ENCODE measurements around the gene ERBB4. TPM values are rescaled to one million over a fixed set of nuclear protein-coding genes. Genes with fewer than 3 reads are reported as not detected.

Gene ERBB4
- total RNA-seq (10 to 100 TPM; 29.2 to 38.8 (median 34.4) TPM), polyA plus RNA-seq (4.3 TPM)
- long read RNA-seq, donor 1, partial matches to known transcripts = 1 of 17 reads
- long read RNA-seq, donor 1, other reads (novel, unspliced or antisense) = 16 of 17 reads
- long read RNA-seq, donor 2, partial matches to known transcripts = 1 of 3 reads
- long read RNA-seq, donor 2, other reads (novel, unspliced or antisense) = 2 of 3 reads
- long read RNA-seq, donor 3, partial matches to known transcripts = 1 of 13 reads
- long read RNA-seq, donor 3, other reads (novel, unspliced or antisense) = 12 of 13 reads
- long read RNA-seq, donor 4, partial matches to known transcripts = 0 of 2 reads
- long read RNA-seq, donor 4, other reads (novel, unspliced or antisense) = 2 of 2 reads

GRCh38 chr2:212538305-212539071, at the start of gene ERBB4:
Gene ERBB4 (minus strand): TSS chr2:212538802. CDS start chr2:212538530, 272 bp downstream.
- Histone ChIP-seq H3K9me3 (ENCODE audit: control insufficient read depth, low read length) (no peaks in the 10 kb centered on the region), H3K4me3 (ENCODE audit: low read length) (peak within 1 kb of the TSS; percentile 96), H3K27ac (ENCODE audit: low read length) (peak within 1 kb of the TSS; percentile 62), H3K4me1 (ENCODE audit: control insufficient read depth, insufficient read depth, low read length) (no peaks in the 10 kb centered on the region), H3K27me3 (ENCODE audit: control insufficient read depth, insufficient read depth) (no peaks in the 10 kb centered on the region)
- peak; percentile 37 to 74 (median 69) for DNase-seq
- under 1% methylated on average over 69 of the region's 69 CpGs for WGBS
- intact Hi-C loops (cut with DNase I) = loop anchor here in 1 of 4 donors (10.0 kb wide), 1 partner anchor 384 kb away; no protein-coding TSS in a partner anchor
- ATAC-seq = peak; percentile 46 to 58

GRCh38 chr2:212580117-212580516, 41.5 kb upstream of the ERBB4 start:
- intact Hi-C loops (cut with DNase I) = no loop called here
- Histone ChIP-seq H3K27ac (ENCODE audit: low read length) (no peak overlapping the region), H3K4me3 (ENCODE audit: low read length) (no peak overlapping the region), H3K9me3 (ENCODE audit: control insufficient read depth, low read length) (no peaks in the 10 kb centered on the region), H3K27me3 (ENCODE audit: control insufficient read depth, insufficient read depth) (no peaks in the 10 kb centered on the region), H3K4me1 (ENCODE audit: control insufficient read depth, insufficient read depth, low read length) (no peaks in the 10 kb centered on the region)
- WGBS = 64% methylated on average over 2 of the region's 2 CpGs
- ATAC-seq (no peak), DNase-seq (no peak)

- H3K27me3 ChIP-seq (ENCODE audit: control insufficient read depth, insufficient read depth) = no peaks in the 10 kb centered on the region
- no peak overlapping the region for H3K4me3 ChIP-seq (ENCODE audit: low read length)
- H3K9me3 ChIP-seq (ENCODE audit: control insufficient read depth, low read length) = no peaks in the 10 kb centered on the region
- no peak for DNase-seq
- no peak overlapping the region for H3K27ac ChIP-seq (ENCODE audit: low read length)
- 59% methylated on average over 4 of the region's 4 CpGs for WGBS
- intact Hi-C loops (cut with DNase I) = loop anchor here in 2 of 4 donors (10.0 kb wide), 2 partner anchors 811 to 1101 kb away; no protein-coding TSS in a partner anchor
- no peak for ATAC-seq
- H3K4me1 ChIP-seq (ENCODE audit: control insufficient read depth, insufficient read depth, low read length) = no peaks in the 10 kb centered on the region
These were observed 17.7 kb upstream of the ERBB4 start for GRCh38 chr2:212556296-212556695.

- ATAC-seq = no peak
- no peaks in the 10 kb centered on the region for H3K27me3 ChIP-seq (ENCODE audit: control insufficient read depth, insufficient read depth)
- H3K9me3 ChIP-seq (ENCODE audit: control insufficient read depth, low read length) = no peaks in the 10 kb centered on the region
- WGBS = 82% methylated on average over 2 of the region's 2 CpGs
- intact Hi-C loops (cut with DNase I) = loop anchor here in 2 of 4 donors (10.0 kb wide), 2 partner anchors 809 to 1099 kb away; no protein-coding TSS in a partner anchor
- H3K4me3 ChIP-seq (ENCODE audit: low read length) = no peak overlapping the region
- DNase-seq = no peak
- no peak overlapping the region for H3K27ac ChIP-seq (ENCODE audit: low read length)
- no peaks in the 10 kb centered on the region for H3K4me1 ChIP-seq (ENCODE audit: control insufficient read depth, insufficient read depth, low read length)
These were observed 15.6 kb upstream of the ERBB4 start for GRCh38 chr2:212554233-212554632.

- Histone ChIP-seq H3K27ac (ENCODE audit: low read length) (no peak overlapping the region), H3K4me3 (ENCODE audit: low read length) (no peak overlapping the region), H3K9me3 (ENCODE audit: control insufficient read depth, low read length) (no peaks in the 10 kb centered on the region), H3K27me3 (ENCODE audit: control insufficient read depth, insufficient read depth) (no peaks in the 10 kb centered on the region), H3K4me1 (ENCODE audit: control insufficient read depth, insufficient read depth, low read length) (no peaks in the 10 kb centered on the region)
- no peak for ATAC-seq
- intact Hi-C loops (cut with DNase I) = loop anchor here in 2 of 4 donors (10.0 kb wide), 2 partner anchors 805 to 1095 kb away; no protein-coding TSS in a partner anchor
- no peak for DNase-seq
These were observed 11.3 kb upstream of the ERBB4 start for GRCh38 chr2:212549941-212550340.

GRCh38 chr2:212549463-212549862, 10.9 kb upstream of the ERBB4 start:
- Histone ChIP-seq H3K9me3 (ENCODE audit: control insufficient read depth, low read length) (no peaks in the 10 kb centered on the region), H3K4me3 (ENCODE audit: low read length) (no peak overlapping the region), H3K4me1 (ENCODE audit: control insufficient read depth, insufficient read depth, low read length) (no peaks in the 10 kb centered on the region), H3K27ac (ENCODE audit: low read length) (no peak overlapping the region), H3K27me3 (ENCODE audit: control insufficient read depth, insufficient read depth) (no peaks in the 10 kb centered on the region)
- DNase-seq (no peak), ATAC-seq (no peak)
- intact Hi-C loops (cut with DNase I) = loop anchor here in 1 of 4 donors (10.0 kb wide), 1 partner anchor 805 kb away; no protein-coding TSS in a partner anchor

GRCh38 chr2:212548455-212548819, 9.8 kb upstream of the ERBB4 start:
- intact Hi-C loops (cut with DNase I) = loop anchor here in 1 of 4 donors (10.0 kb wide), 1 partner anchor 804 kb away; no protein-coding TSS in a partner anchor

DNA sequence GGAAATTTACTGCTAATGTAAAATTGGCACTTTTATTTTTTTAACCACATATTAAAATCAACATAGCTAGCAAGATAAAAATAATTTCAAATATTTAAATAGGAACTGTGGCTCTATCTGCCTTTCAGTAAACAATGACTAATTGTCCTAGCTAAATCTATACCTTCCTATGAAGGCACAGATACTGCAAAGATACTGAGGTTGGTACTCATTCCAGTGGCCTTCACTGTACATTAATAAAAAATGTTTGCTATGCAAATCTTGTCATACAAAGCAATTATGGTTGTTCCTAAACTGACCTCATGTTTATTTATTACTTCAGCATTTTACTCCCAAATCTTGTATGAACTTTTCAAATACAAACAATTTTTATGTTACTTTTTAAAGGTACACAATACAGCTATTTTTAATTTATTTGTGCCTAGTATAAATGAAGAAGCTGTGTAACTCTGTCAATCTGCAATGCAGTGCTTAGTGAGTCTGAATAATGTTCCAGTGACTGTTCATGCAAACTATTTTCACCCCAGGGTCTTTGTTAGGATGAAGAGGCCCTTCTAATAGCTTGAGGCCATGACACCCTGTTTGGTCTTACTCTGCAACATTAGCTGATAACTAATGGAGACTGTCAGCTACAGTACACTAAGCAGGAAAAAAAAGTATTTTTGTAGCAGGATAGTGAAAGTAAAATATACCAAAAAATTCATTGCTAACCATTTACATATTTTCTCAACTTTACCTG, 9.3 kb upstream of the ERBB4 start:
- no peak overlapping the region for H3K4me3 ChIP-seq (ENCODE audit: low read length)
- no peaks in the 10 kb centered on the region for H3K9me3 ChIP-seq (ENCODE audit: control insufficient read depth, low read length)
- no peaks in the 10 kb centered on the region for H3K27me3 ChIP-seq (ENCODE audit: control insufficient read depth, insufficient read depth)
- intact Hi-C loops (cut with DNase I) = loop anchor here in 1 of 4 donors (10.0 kb wide), 1 partner anchor 803 kb away; no protein-coding TSS in a partner anchor
- no peak for ATAC-seq
- DNase-seq = no peak
- no peaks in the 10 kb centered on the region for H3K4me1 ChIP-seq (ENCODE audit: control insufficient read depth, insufficient read depth, low read length)
- no peak overlapping the region for H3K27ac ChIP-seq (ENCODE audit: low read length)

More at GRCh38 chr2:212548455-212548819, 9.8 kb upstream of the ERBB4 start:
- no peaks in the 10 kb centered on the region for H3K9me3 ChIP-seq (ENCODE audit: control insufficient read depth, low read length)
- H3K27me3 ChIP-seq (ENCODE audit: control insufficient read depth, insufficient read depth) = no peaks in the 10 kb centered on the region
- ATAC-seq (peak; percentile 69 to 84), DNase-seq (no peak)
- no peaks in the 10 kb centered on the region for H3K4me1 ChIP-seq (ENCODE audit: control insufficient read depth, insufficient read depth, low read length)
- WGBS = 12% methylated on average over 1 of the region's 1 CpG
- H3K4me3 ChIP-seq (ENCODE audit: low read length) = no peak overlapping the region
- H3K27ac ChIP-seq (ENCODE audit: low read length) = no peak overlapping the region

DNA sequence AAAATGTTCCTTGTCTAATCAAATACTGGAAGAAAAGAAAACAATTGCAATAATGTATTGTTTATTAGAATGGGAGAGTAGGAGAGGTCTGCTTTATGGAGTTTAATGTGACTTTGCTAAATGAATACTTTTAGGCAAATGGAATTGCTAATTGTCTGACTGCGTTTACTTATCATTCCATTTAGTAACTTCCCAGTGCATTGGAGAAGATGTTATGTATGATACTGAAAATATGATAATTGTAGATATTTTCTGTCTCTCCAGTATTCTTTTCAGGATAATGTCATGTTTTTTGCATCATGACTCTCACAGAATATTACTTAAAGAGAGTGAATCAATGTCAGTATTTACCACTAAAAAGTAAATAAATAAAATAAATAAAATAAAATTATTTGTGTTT, 8.1 kb upstream of the ERBB4 start:
- intact Hi-C loops (cut with DNase I) = loop anchor here in 1 of 4 donors (10.0 kb wide), 1 partner anchor 802 kb away; no protein-coding TSS in a partner anchor
- H3K27me3 ChIP-seq (ENCODE audit: control insufficient read depth, insufficient read depth) = no peaks in the 10 kb centered on the region
- DNase-seq (no peak), ATAC-seq (no peak)
- WGBS = 81% methylated on average over 1 of the region's 1 CpG
- no peaks in the 10 kb centered on the region for H3K9me3 ChIP-seq (ENCODE audit: control insufficient read depth, low read length)
- H3K4me1 ChIP-seq (ENCODE audit: control insufficient read depth, insufficient read depth, low read length) = no peaks in the 10 kb centered on the region
- no peak overlapping the region for H3K27ac ChIP-seq (ENCODE audit: low read length)
- H3K4me3 ChIP-seq (ENCODE audit: low read length) = no peak overlapping the region

DNA sequence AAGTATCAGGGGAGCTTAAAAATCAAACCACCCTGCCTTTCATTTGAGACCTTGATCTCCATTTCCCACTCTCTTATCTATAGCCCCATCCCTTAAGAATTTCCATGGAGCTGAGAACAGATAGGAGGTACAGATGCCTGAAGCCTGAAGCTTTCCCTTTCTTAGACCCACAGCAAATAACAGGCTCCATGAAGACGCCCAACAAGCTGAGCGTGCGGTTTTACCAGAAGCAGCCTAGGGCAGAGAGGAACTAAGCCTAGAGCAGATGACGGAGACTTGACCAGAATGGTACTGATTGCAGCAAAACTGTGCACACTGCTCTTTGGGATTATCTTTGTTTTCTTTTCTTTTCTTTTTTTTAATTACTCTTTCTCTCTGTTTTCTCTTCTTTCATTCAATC, 1.7 kb upstream of the ERBB4 start:
- no peak for ATAC-seq
- WGBS = 57% methylated on average over 4 of the region's 4 CpGs
- H3K27ac ChIP-seq (ENCODE audit: low read length) = no peak overlapping the region

More for the DNA sequence above, 1.7 kb upstream of the ERBB4 start:
- Histone ChIP-seq H3K4me1 (ENCODE audit: control insufficient read depth, insufficient read depth, low read length) (no peaks in the 10 kb centered on the region), H3K9me3 (ENCODE audit: control insufficient read depth, low read length) (no peaks in the 10 kb centered on the region), H3K4me3 (ENCODE audit: low read length) (no peak overlapping the region), H3K27me3 (ENCODE audit: control insufficient read depth, insufficient read depth) (no peaks in the 10 kb centered on the region)
- DNase-seq = no peak
- intact Hi-C loops (cut with DNase I) = loop anchor here in 1 of 4 donors (10.0 kb wide), 1 partner anchor 796 kb away; no protein-coding TSS in a partner anchor

Measured in right cardiac atrium (tissue), 5 donors.